Measurements from ENCODE around the gene CEP63.

The CEP63 gene

DNA sequence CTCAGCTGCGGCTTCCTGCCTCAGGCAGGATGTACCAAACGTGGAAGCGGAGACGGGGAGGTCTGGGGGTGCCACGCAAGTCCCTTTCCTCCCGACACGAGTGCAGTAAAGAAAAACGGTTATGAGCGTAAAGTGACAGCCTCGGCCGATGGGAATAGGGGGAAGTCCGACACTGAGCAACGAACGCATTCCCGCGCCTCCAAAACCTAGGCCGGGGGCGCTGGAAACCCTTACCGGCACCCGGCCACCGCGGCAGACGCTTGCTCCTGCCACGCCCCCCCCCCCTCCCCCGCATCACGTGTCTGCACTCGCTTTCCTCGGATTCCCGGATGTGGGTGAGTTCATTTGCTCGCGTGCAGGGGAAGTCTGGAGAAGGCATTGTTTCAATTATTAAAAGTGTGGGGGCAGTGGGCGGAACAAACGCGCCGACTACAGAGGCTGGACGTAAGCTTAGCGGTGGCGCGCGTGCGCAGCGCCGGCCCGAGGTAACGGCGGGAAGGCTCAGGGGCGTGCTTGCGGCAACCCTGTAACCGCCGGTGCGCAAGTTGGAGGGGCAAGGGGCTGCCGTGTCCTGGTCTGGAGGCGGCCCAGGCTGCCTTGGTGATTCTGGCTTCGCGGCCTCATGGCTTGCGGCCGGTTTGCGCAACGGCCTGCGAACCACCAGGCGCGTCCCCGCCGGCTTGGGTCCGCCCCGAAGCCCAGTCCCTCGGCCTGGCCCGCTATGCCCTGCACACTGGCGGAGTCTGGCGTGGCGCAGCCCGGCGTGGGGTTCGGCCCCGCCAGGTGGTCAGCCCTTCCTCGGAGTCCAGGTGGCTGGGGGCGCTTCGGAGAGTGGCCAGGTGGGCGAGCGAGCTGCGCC lies at the start of gene CEP63, which contains the start of gene ANAPC13:
Gene CEP63, plus strand, starts transcription at position 340 of the 859 bp plus-strand sequence. CDS start 9,264 bp downstream, outside the sequence.
Gene ANAPC13, minus strand, starts transcription at position 268 of the 859 bp plus-strand sequence. CDS start 3,081 bp downstream, outside the sequence.
- peak; percentile 97 for DNase-seq

DNA sequence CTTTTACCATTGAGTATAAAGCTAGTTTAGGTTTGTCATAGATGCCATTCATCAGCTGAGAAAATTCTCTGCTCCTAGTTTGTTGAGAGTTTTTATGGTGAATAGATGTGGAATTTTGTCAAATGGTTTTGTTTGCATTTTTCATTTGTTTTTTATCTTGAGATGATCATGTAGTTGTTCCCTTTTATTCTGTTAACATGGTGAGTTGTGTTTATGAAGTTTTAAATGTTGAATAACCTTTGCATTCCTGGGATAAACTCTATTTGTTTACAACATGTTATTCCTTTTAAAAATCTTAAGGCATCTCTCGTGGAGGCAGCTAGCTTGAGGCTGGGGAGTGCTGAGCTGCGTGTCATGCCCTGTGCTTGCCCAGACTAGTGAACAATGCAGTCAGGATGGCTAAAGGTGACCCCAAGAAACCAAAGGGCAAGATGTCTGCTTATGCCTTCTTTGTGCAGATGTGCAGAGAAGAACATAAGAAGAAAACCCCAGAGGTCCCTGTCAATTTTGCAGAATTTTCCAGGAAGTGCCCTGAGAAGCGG lies 48.6 kb upstream of the CEP63 start:
- no peak for DNase-seq

DNA sequence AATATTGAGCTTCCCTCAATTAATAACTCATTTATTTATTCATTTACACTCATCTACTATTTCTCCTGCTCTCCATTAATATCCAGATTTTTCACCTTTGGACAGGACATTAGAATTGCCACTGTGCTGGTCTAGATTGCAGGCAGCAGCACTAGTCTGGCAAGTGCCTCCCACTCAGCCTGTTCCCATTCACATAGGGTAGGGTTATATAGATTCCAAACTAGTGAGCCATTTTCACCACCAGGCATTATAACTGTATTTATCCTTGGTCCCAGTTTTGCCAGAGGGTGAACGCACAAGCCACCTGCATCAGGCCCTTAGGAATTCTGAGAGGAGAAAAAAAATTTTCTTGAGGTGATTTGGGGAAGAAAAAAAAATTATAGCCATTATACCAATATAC lies 44.5 kb upstream of the CEP63 start:
- DNase-seq, result no peak

DNA sequence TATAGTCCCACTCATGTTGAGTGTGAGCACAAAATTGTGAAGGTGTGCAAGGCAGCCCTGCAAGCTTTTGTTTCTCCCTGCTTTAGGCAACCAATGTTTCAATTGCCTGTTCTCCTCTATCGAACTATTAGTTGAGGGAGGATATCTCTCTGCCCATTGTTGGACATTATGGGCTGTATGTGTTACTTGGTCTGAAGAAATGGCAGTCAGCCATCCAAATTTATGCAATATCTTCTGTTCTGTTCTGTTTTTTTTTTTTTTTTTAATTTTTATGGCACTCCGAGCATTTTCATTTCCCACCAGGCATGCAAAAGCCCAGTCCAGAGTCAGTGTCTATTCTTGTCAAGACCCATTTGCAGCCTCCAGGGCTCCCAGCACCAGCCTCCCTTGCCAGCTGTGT lies 44.0 kb upstream of the CEP63 start:
- DNase-seq, result no peak

DNA sequence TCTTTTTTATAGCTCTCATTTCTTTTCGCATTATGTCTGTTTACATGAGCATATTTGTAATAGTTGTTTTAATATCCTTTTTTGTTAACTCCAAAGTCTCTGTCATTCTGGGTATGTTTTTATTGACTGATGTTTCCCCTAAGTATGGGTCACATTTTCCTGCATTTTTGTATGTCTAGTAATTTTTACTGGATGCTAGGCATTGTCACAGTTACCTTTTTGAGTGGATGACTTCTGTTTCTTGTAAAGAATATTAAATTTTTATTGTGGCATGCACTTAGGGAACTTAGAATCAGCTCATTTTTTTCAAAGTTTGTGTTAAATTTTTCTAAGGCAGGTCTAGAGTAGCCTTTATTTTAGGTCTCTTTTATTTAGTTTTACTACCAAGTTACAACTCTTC lies 40.8 kb upstream of the CEP63 start:
- DNase-seq, result no peak

DNA sequence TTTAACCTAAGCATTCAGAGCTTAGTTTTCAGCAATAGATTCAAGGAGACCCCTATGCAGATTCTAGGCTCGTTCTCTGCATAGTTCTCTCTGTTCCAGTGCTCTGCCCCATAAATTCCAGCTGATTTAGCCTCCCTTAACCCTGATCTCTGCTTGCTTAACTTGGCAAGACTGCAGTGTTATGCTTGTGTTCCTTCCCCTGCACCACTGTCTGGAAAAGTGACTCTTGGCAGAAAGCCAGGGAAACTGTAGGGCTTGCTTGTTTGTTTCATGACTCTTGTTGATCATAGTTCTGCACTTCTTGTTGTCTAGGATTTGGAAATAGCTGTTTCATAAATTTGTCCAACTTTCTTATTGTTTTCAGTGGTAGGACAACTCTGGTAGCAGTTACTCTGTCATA lies 40.2 kb upstream of the CEP63 start:
- no peak for DNase-seq

DNA sequence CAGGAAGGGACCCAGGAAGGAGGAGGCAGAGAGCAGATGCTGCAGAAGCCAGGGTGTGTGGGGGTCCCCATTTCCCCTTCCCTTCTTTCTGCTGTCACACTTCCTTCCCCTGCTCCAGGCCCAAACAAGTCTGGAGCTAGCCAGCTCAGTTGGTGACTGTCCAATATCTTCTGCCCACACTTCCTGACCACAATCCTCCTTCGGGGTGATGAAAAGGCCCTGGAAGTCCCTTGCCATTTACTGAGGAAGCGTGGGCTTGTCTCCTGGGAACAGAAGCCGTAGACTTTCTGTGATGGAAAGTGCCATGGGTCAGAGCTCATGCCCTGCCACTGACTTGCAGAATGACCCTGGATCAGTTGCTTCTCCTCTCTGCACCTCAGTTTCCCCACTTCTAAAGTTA lies 39.1 kb upstream of the CEP63 start:
- DNase-seq, result no peak

DNA sequence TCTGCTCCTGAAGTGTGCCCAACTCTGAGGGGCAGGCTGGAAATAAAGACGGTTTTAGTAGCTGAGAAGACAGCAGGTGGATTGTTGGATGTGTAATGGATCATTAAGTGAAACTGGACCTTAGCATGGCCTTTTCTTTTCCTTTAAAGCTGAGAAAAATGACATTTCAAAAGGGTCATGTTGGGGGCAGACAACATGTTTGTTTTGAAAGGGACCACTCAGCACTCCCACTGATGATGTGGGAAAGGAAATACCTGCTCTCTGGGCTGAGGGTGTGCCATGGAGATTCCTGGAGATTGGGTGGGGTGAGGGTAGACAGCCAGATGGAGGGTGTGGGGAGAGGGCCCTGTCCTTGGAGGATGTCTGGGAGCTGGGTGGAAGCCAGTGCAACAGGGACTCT lies 38.5 kb upstream of the CEP63 start:
- DNase-seq, result no peak

DNA sequence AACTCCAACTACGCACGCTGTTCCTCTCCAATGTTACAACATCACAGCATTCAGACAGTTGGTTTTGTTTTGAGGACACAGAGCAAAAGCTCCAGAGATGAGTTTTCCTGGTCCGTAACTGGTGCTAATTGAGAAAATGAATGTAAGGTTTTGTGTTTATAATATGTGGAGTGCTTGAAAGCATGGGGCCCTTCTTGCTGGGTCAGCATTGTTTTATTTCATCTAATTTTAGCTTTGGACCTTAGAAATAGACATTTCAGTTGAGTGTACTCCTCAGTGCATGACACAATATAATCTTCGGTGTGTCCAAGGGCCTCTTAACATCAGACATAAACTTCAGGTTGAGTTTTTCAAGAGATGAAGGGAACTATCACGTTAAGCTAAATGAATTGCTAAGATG lies 37.2 kb upstream of the CEP63 start:
- no peak for DNase-seq

DNA sequence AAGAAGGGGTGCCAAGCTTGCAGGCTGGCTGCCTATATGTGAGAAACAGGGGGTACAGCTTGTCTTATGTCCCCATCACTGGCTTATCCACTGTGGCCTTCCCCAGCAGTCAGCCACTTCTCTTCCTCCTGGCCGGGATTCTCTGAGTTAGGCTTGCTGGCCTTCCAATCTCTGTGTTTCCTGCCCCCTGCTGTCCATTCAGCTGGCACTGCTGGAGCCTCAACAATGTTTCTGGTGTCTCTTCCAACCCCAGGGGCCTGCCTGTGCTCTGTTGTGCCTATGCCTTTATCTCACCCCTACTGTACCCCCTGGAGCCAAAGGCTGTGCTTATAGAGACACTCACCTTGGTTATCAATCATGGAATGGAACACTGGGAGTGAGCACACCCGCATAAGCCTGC lies 36.6 kb upstream of the CEP63 start:
- no peak for DNase-seq

DNA sequence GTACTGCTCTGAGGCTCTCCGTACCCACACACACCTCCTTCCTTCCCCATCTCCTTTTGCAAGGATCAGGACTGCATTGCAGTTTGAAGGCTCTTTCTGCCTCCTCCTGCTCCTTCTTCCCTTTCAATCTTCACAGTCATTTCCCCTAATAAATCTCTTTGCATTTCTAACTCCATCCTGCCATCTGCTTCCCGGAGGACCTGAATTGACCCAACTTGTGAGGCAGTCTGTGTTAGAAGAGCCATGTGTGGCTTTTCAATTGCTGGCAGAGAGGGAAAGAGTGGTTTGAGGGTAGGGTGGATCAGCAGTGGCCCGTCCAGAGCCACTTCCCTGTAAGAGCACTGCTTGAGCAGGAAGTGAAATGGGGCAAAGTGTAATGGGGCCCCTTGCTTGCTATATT lies 35.9 kb upstream of the CEP63 start:
- peak; percentile 75 for DNase-seq

DNA sequence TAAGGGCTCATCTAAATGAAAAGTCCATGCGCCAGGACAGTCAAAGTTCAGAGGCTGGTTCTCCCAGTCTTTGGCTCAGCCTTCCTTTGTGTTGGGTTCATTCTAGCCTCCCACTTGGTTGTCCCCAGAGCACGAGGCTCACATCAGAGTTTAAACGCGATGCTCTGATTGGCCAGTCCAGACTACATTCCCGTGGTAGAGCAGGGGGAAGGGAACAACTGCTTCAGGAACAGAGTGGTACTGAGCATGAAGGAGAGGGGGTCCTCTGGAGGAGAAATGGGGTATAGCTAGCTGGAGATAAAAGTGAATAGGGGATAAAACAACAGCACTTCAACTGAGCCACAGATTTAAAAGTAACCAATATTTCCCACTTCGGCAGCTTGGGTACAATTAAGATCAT lies 32.2 kb upstream of the CEP63 start:
- no peak for DNase-seq

DNA sequence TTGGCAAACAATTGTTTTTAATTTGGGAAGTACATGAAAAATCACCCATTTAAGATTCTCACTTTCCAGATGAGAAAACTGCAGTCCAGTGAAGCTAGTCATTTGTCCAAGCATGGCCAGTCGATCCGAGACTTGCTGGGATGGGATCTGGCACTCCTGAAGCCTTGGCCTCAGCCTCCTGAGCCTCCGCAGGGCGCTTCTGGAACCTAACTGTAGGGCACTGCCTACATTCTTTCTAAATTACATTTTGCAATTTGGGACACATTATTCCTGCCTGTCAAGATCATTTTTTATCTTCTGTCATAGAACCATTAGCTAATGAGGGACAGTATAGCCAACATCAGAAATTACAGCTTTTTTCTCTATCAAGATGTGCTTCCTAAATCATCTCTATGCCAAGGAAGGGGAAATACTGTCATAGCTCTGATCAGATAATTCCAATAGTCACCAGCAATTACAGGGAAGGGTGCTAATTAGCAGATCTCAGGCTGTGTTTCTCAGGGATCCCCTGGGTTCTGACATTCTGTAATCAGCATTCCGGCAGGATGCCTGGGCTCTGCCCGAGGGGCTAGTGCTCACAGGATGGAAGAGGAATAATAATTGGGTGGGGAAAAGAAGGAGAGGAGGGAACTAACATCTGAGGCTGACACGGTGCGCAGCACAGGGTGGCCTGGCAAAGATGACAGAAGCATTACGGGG lies 28.3 kb upstream of the CEP63 start:
- DNase-seq, result no peak

DNA sequence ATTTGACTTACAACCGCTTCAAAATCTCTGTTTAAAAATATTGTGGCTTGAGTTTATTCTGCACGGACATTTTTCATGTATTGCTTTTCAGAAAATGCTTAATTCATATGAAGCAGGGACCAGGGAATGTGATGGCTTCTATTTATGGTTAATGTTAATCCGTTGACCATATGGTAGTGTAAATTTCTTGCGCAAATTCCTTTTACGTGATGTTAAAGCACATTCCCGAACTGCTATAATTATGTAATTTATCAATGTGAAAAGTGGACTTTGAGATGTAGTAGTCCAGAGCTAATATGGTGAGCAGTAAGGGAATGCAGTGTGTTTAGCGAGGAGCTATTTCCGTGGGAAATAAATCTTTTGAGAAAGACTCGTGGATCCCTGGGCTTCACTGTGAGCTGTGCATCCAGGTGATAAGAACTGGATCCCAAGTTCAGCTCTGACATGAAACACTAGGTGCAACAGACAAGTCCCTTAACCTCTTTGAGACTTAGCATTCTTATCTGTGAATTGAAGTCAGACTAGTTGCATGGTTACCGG lies 27.4 kb upstream of the CEP63 start:
- DNase-seq, result no peak

DNA sequence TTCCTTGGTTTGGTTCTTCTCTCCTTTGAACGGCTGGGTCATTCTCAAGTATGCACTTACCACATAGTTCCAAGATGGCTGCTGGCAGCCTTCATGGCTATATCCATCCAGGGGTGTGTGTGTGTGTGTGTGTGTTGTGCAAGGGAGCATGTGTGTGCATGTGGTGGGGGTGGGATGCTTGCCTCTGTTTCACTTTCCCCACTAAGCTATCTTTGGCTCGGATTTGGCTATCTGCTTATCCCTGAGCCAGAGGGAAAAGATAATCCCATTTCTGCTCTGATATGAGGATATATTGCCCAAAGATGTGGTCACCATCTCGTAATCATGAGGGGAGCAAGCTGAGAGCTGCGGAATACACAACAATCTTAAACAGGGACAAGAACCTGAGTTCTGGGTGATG lies 26.3 kb upstream of the CEP63 start:
- no peak for DNase-seq

DNA sequence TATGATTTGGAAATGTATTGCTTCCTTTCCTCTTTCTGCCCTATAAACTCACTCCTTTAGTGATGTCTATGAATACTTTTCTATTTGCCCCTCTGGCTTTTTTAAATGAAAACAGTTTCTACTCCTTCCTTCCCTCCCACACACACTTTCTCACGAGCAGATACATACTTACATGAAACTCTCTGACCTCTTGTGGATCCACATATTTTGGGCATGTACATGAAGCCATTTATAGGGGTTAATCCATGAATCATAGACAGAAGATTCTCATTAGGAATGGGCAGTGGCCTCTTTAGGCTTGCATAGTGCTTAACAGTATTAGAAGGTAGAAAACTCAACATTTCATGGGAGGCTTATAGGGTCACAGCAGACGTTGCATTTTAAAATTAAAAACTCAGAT lies 24.9 kb upstream of the CEP63 start:
- no peak for DNase-seq

DNA sequence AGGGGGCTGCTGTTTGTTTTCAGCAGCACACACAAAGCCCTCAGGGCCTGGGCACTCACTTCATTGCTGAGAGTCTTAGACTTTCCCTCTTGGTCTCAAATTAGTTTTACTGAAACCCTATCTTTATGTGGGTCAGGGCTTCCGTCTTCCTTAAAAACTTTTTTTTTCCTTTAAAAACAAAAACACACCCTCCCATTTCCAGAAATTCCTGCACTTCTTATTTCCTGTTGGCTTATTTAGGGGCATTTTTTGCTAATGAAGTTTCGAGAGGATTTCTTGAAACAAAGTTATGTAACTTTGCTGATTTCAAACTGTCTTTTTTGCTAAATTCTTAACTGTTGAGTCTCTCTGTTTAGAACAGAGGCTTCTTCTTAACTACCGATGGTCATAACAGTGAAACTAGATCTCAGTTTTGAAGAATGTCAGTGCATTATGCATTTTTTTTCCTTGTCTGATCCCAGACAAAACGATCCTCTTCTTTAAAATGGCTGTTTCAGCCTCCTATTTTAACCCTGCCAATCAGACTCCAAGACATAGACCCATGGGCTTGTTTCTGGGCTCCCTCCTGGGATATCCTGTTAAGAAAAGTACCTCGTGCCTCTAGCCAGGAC lies 23.4 kb upstream of the CEP63 start:
- no peak for DNase-seq

DNA sequence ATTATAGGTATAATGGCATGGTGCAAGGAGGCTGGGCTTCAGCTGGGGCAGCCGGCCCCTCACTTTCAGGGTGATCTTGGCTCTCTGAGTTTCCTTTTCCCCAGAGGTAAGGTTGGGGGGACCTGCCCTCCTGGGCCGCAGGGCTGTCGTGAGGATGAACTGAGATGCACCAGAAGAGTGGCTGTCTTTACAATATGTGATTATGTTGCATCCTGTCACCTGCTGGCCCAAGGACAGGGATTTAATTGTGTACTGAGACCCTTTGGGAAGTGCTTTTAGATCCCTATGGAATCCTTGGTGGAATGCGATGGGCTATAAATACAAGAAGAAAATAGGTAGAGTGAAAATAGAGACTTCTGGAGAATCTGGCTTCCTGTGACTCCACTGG lies 22.2 kb upstream of the CEP63 start:
- no peak for DNase-seq

DNA sequence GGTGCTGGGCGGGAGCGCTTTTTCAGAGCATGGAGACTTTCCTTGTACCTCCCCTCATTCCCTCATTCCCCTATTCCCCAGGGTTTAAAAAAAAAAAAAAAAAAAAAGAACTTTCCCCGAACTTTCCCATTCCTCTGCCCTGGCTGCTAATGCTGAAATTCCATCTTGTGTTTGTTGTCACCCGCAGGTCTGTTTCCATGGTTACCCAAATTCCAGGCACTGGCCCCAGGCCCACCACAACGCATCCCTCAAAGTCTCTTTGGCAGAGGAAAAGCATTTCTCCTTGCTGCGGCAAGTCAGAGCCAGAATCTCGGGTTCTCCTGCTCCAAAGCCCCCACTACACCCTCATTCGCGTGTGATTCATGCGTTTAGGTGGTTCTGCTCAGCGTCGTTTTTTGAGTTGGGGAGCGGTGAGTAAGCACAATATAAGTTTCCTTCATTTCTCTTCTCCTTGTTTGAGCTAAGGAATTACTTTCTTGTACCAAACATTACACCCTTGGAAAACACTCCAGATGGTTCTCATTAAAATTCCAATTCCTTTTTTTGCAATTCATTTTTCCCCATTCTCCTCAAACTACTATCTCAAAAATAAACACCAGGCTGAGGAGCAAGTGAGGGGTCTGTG lies 21.7 kb upstream of the CEP63 start:
- no peak for DNase-seq

DNA sequence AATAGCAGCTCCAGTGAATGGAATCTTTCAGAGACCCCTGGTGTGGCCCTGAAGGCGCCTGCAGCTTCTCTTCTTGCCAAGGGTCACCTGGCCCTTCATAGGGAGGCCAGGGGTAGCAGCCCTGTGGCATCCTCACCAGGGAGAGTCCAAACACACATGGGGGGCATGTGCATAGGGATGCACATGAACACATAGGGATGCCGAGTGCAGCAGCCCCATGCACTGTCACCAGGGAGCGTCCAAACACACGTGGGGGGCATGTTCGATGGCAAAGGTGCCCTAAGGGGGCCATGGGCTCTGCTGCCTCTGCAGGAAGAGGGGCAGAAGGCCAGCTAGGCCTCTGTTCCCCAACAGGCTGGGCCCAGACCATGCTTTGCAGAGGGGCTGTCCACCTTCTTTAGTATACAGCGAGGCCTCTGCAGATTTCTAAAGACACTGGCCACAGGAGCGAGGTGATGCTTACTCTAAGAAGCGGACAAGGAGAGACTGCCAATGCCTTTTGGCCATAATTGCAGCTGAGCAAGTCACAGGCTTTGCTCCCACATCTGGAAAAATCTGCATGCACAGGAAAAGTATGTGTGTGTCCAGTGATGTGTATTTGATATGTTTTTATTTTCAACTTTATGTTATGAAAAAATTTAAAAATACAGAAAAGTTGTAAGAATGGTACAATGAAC lies 21.0 kb upstream of the CEP63 start:
- DNase-seq, result no peak

DNA sequence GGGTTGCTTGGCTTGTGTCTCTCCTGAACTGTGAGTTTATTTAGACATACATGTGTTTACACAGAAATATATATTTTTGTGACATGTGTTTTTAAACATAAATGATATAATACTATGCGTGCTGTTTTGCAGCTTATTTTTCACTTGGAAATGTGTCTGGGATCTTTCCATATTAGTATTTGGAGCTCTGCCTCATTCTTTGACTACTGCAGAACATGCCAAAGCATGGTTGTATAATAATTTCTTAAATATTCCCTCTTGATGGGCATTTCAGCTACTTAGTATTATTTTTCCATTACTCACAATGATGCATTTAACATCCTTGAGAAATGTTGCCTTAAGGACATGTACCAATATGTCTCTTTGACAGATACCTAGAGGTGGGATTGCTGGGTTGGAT lies 19.5 kb upstream of the CEP63 start:
- DNase-seq, result no peak

DNA sequence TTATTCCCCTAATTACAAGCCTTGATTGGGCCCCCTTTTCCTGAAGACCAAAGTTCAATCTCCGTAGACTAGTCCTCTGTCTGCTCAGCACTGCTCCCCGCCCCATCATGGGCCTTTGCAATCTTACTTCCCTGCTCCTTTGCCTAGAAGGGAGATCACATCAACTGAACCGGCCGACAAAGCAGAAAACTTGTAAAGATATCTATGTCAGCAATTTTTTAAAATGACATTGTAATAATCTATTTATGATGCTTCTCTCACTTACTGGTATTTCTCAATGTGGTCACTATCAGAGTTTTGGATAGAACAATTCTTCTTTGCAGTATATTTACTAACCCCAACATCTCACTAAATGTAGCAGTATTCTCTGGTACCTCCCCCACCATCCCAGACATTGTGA lies 17.3 kb upstream of the CEP63 start:
- no peak for DNase-seq

Measured in GDM1 (cell line).